ENCODE data around the gene ZNHIT6. TPM values are rescaled to one million over a fixed set of nuclear protein-coding genes. Genes with fewer than 3 reads are reported as not detected.
A peak's percentile ranks its signal among the peaks of the same experiment; 100 is the strongest.
"Not testable (repeated sequence)": the region's sequence is repeated elsewhere in the genome, so short reads cannot be mapped to it uniquely, and the experiment has no call there.

The ZNHIT6 gene
- total RNA-seq, 1 experiment from 2014 or later = 23.1 TPM

GRCh38 chr1:85672031-85672660 is 36.1 kb downstream of the ZNHIT6 start:
- DNase-seq (ENCODE audit: low read depth) = no peak

GRCh38 chr1:85665932-85666331 is 42.3 kb downstream of the ZNHIT6 start:
- no peak for DNase-seq (ENCODE audit: low read depth)

GRCh38 chr1:85663382-85663781 is 44.9 kb downstream of the ZNHIT6 start:
- DNase-seq (ENCODE audit: low read depth) = no peak

GRCh38 chr1:85661767-85662166 is 46.5 kb downstream of the ZNHIT6 start:
- no peak for DNase-seq (ENCODE audit: low read depth)

- no peak for DNase-seq (ENCODE audit: low read depth)
Observed at GRCh38 chr1:85660541-85660940, 47.7 kb downstream of the ZNHIT6 start.

- DNase-seq (ENCODE audit: low read depth) = no peak
Observed at GRCh38 chr1:85659174-85659573, 49.1 kb downstream of the ZNHIT6 start.

- no peak for DNase-seq (ENCODE audit: low read depth)
Observed at GRCh38 chr1:85656948-85657347, 51.3 kb downstream of the ZNHIT6 start.

GRCh38 chr1:85656256-85656655 is 52.0 kb downstream of the ZNHIT6 start:
- no peak for DNase-seq (ENCODE audit: low read depth)

- DNase-seq (ENCODE audit: low read depth) = no peak
Observed at GRCh38 chr1:85655315-85655714, 52.9 kb downstream of the ZNHIT6 start.

GRCh38 chr1:85654066-85654782 is 54.0 kb downstream of the ZNHIT6 start:
- peak; percentile 72 for DNase-seq (ENCODE audit: low read depth)

GRCh38 chr1:85652327-85652726 is 55.9 kb downstream of the ZNHIT6 start:
- DNase-seq (ENCODE audit: low read depth) = no peak

- no peak for DNase-seq (ENCODE audit: low read depth)
Observed at GRCh38 chr1:85650645-85651044, 57.6 kb downstream of the ZNHIT6 start.

GRCh38 chr1:85649591-85649990 is 58.6 kb downstream of the ZNHIT6 start:
- DNase-seq (ENCODE audit: low read depth) = no peak

GRCh38 chr1:85641598-85642556 is 66.4 kb downstream of the ZNHIT6 start:
- DNase-seq (ENCODE audit: low read depth) = not testable (repeated sequence)

GRCh38 chr1:85639920-85640319 is 68.3 kb downstream of the ZNHIT6 start:
- DNase-seq (ENCODE audit: low read depth) = not testable (repeated sequence)

GRCh38 chr1:85638412-85638811 is 69.8 kb downstream of the ZNHIT6 start:
- DNase-seq (ENCODE audit: low read depth) = no peak

GRCh38 chr1:85630493-85630892 is 77.7 kb downstream of the ZNHIT6 start:
- DNase-seq (ENCODE audit: low read depth) = no peak

GRCh38 chr1:85629532-85629920 is 78.7 kb downstream of the ZNHIT6 start:
- no peak for DNase-seq (ENCODE audit: low read depth)

GRCh38 chr1:85628791-85629531 is 79.3 kb downstream of the ZNHIT6 start:
- peak; percentile 94 for DNase-seq (ENCODE audit: low read depth)

- DNase-seq (ENCODE audit: low read depth) = no peak
Observed at GRCh38 chr1:85626818-85627217, 81.4 kb downstream of the ZNHIT6 start.

- DNase-seq (ENCODE audit: low read depth) = no peak
Observed at GRCh38 chr1:85624361-85624760, 83.9 kb downstream of the ZNHIT6 start.

Measured in HT1080 (cell line).